KMS-11 (cell line): ENCODE measurements around the gene SUGP2.

Experiments used
- H2AFZ ChIP-seq: fragments of 200-600 bp; sonication (generic); 2 replicates; pipeline ENCODE4 v1.6.1; 2016; ENCODE audit warnings: antibody characterized with exemption, mixed run types, low read depth
- H3K27ac ChIP-seq: fragments of 200-600 bp; sonication (generic); 2 replicates; pipeline ENCODE4 v1.6.1; 2016; ENCODE audit warnings: mild to moderate bottlenecking, mixed run types
- H3K27me3 ChIP-seq: fragments of 200-600 bp; sonication (generic); 2 replicates; pipeline ENCODE4 v1.6.1; 2017; ENCODE audit warnings: mild to moderate bottlenecking, low read depth, mixed run types, moderate library complexity; ENCODE audit not compliant: insufficient read depth
- H3K36me3 ChIP-seq: fragments of 200-600 bp; sonication (generic); 2 replicates; pipeline ENCODE4 v1.6.1; 2017; ENCODE audit warnings: mild to moderate bottlenecking, mixed run types; ENCODE audit not compliant: insufficient read depth
- H3K4me1 ChIP-seq: fragments of 200-600 bp; sonication (generic); 2 replicates; pipeline ENCODE4 v1.6.1; 2016; ENCODE audit warnings: mild to moderate bottlenecking, low read depth, mixed run types; ENCODE audit not compliant: poor library complexity, severe bottlenecking
- H3K4me2 ChIP-seq: fragments of 200-600 bp; sonication (generic); 2 replicates; pipeline ENCODE4 v1.7.0; 2016; ENCODE audit warnings: mild to moderate bottlenecking, mixed run types
- H3K4me3 ChIP-seq: fragments of 200-600 bp; sonication (generic); IDR thresholded peaks from 2 replicates; pipeline ENCODE4 v1.6.1; 2017; ENCODE audit warnings: low read depth, low read length, mixed read lengths; ENCODE audit not compliant: insufficient read depth
- H3K79me2 ChIP-seq: fragments of 200-600 bp; sonication (generic); 2 replicates; pipeline ENCODE4 v1.6.1; 2016; ENCODE audit warnings: low read depth, mixed run types; ENCODE audit not compliant: insufficient read depth
- H3K9ac ChIP-seq: fragments of 200-600 bp; sonication (generic); 2 replicates; pipeline ENCODE4 v1.6.1; 2016; ENCODE audit warnings: mild to moderate bottlenecking, mixed run types
- H4K20me1 ChIP-seq: fragments of 200-600 bp; sonication (generic); 2 replicates; pipeline ENCODE4 v1.6.1; 2016; ENCODE audit warnings: mild to moderate bottlenecking, mixed run types; ENCODE audit not compliant: insufficient read depth
- CTCF ChIP-seq: fragments of 200-600 bp; sonication (generic); conservative IDR thresholded peaks from 2 replicates; pipeline ENCODE4 v1.6.1; 2017; ENCODE audit warnings: low read depth, mild to moderate bottlenecking, antibody characterized with exemption, low read length, moderate library complexity, mixed read lengths

The SUGP2 gene

GRCh38 chr19:18992696-18993095 is 40.6 kb downstream of the SUGP2 start:
- no peak for TF ChIP-seq CTCF
- Histone ChIP-seq H4K20me1 (no peaks in the 10 kb centered on the region), H3K27me3 (no peaks in the 10 kb centered on the region), H2AFZ (no peak overlapping the region), H3K4me1 (no peaks in the 10 kb centered on the region), H3K4me2 (no peak overlapping the region), H3K27ac (no peak overlapping the region), H3K4me3 (no peak overlapping the region), H3K36me3 (no peaks in the 10 kb centered on the region; the same call in 1 of the 2 replicates), H3K79me2 (no peaks in the 10 kb centered on the region), H3K9ac (no peak overlapping the region)

- Histone ChIP-seq H3K27me3 (no peaks in the 10 kb centered on the region), H3K4me3 (no peak overlapping the region), H3K4me1 (no peaks in the 10 kb centered on the region), H3K36me3 (no peaks in the 10 kb centered on the region; the same call in 1 of the 2 replicates), H3K27ac (no peak overlapping the region), H3K4me2 (no peak overlapping the region), H2AFZ (no peak overlapping the region), H3K9ac (no peak overlapping the region), H4K20me1 (no peaks in the 10 kb centered on the region), H3K79me2 (no peaks in the 10 kb centered on the region)
- no peak for TF ChIP-seq CTCF
Measured at GRCh38 chr19:18991468-18991867, 41.8 kb downstream of the SUGP2 start.

- Histone ChIP-seq H2AFZ (no peak overlapping the region), H3K4me3 (no peak overlapping the region), H3K9ac (no peak overlapping the region), H3K4me1 (no peaks in the 10 kb centered on the region), H3K27me3 (no peaks in the 10 kb centered on the region), H3K36me3 (no peaks in the 10 kb centered on the region; the same call in 1 of the 2 replicates), H3K4me2 (no peak overlapping the region), H3K27ac (no peak overlapping the region), H4K20me1 (no peaks in the 10 kb centered on the region), H3K79me2 (no peaks in the 10 kb centered on the region)
- no peak for TF ChIP-seq CTCF
Measured at GRCh38 chr19:18991006-18991405, 42.3 kb downstream of the SUGP2 start.

- Histone ChIP-seq H4K20me1 (no peaks in the 10 kb centered on the region), H3K4me3 (no peak overlapping the region), H3K27me3 (no peaks in the 10 kb centered on the region), H3K27ac (no peak overlapping the region), H2AFZ (no peak overlapping the region), H3K36me3 (no peaks in the 10 kb centered on the region; the same call in 1 of the 2 replicates), H3K79me2 (no peaks in the 10 kb centered on the region), H3K9ac (no peak overlapping the region), H3K4me2 (no peak overlapping the region), H3K4me1 (no peaks in the 10 kb centered on the region)
- no peak for TF ChIP-seq CTCF
Measured at GRCh38 chr19:18990128-18990708, 43.1 kb downstream of the SUGP2 start.
